B cell (primary cell): ENCODE results near the gene NUDCD3. TPM values are rescaled to one million over a fixed set of nuclear protein-coding genes. Genes with fewer than 3 reads are reported as not detected.

Source experiments
- ATAC-seq: fragments of 200-7000 bp; cut with Tn5 transposase; one replicate; pipeline ENCODE4 v1.10.0; 2021; ENCODE audit warnings: low read depth, mild to moderate bottlenecking, moderate number of reproducible peaks, moderate library complexity
- CTCF ChIA-PET: fragments of 350-600 bp; sonication (Branson Sonifier 250); formaldehyde crosslinking; loops from one replicate; lab custom pipeline; 2021; ENCODE audit warnings: antibody characterized with exemption, inconsistent platforms; lab: Charles Lee
- POLR2A ChIA-PET: fragments of 350-600 bp; sonication (Branson Sonifier 250); formaldehyde crosslinking; loops from one replicate; lab custom pipeline; 2021; ENCODE audit warnings: antibody characterized with exemption; lab: Charles Lee
- DNase-seq: peaks from one replicate; pipeline ENCODE4 v3.0.0; 2013
- H2AFZ ChIP-seq: 2 replicates; pipeline ENCODE4 v1.6.1; 2012; ENCODE audit warnings: mild to moderate bottlenecking, low read depth, low read length; ENCODE audit not compliant: insufficient read depth, poor library complexity, severe bottlenecking
- H3K27ac ChIP-seq, 2 donors: 1 replicate in 1 of 2; 2 replicates in 1 of 2; pipeline ENCODE4 v1.5.1; 2012 to 2013; ENCODE audit warnings: low read length in 2 of 2, mild to moderate bottlenecking in 2 of 2, moderate library complexity in 1 of 2
- H3K27me3 ChIP-seq, 4 experiments: fragments of 200-600 bp in 1 of 4; sonication (generic) in 1 of 4; replicated peaks in 1 of 4; 1 replicate in 2 of 4; 2 replicates in 2 of 4; pipeline versions ENCODE4 v1.6.1 to v1.7.0; 2013 to 2016; ENCODE audit warnings: low read length in 3 of 4, mild to moderate bottlenecking in 2 of 4, mixed read lengths in 1 of 4, moderate library complexity in 1 of 4; ENCODE audit not compliant: insufficient read depth in 4 of 4, control insufficient read depth in 3 of 4; ENCODE audit errors: control extremely low read depth in 1 of 4
- H3K36me3 ChIP-seq, 2 experiments: replicated peaks in 1 of 2; 1 replicate in 1 of 2; 2 replicates in 1 of 2; pipeline versions ENCODE4 v1.6.1 to v1.7.1; 2013; ENCODE audit warnings: low read length in 1 of 2; ENCODE audit not compliant: insufficient read depth in 2 of 2, control insufficient read depth in 1 of 2; ENCODE audit errors: control extremely low read depth in 1 of 2, extremely low read depth in 1 of 2
- H3K4me1 ChIP-seq, 2 donors: fragments of 200-600 bp in 1 of 2; sonication (generic) in 1 of 2; 1 replicate in 1 of 2; 2 replicates in 1 of 2; pipeline versions ENCODE4 v1.5.1 to v1.6.1; 2013 to 2017; ENCODE audit warnings: low read length in 2 of 2; ENCODE audit not compliant: control insufficient read depth in 2 of 2, insufficient read depth in 2 of 2
- H3K4me2 ChIP-seq: replicated peaks from 2 replicates; pipeline ENCODE3; 2012; ENCODE audit warnings: mild to moderate bottlenecking, low read depth, low read length; ENCODE audit not compliant: poor library complexity, severe bottlenecking
- H3K4me3 ChIP-seq, 5 experiments: fragments of 200-600 bp in 1 of 5; sonication (generic) in 1 of 5; 1 replicate in 3 of 5; 2 replicates in 2 of 5; pipeline versions ENCODE4 v1.5.1 to v1.7.0; 2011 to 2016; ENCODE audit warnings: low read length in 4 of 5, mild to moderate bottlenecking in 4 of 5, low read depth in 2 of 5, control low read depth in 1 of 5, moderate library complexity in 1 of 5; ENCODE audit not compliant: insufficient read depth in 1 of 5; ENCODE audit errors: control extremely low read depth in 1 of 5, extremely low read depth in 1 of 5
- H3K79me2 ChIP-seq: fragments of 200-600 bp; sonication (generic); one replicate; pipeline ENCODE4 v1.6.0; 2016; ENCODE audit warnings: low read length; ENCODE audit not compliant: control insufficient read depth, insufficient read depth
- H3K9ac ChIP-seq: fragments of 200-600 bp; sonication (generic); 2 replicates; pipeline ENCODE4 v1.6.1; 2017; ENCODE audit warnings: mild to moderate bottlenecking, low read length, moderate library complexity
- H3K9me3 ChIP-seq, 3 donors: one replicate each; pipeline versions ENCODE4 v1.6.1 to v1.7.1; 2013; ENCODE audit warnings: low read length in 2 of 3; ENCODE audit not compliant: control insufficient read depth in 2 of 3, insufficient read depth in 1 of 3; ENCODE audit errors: control extremely low read depth in 1 of 3
- H4K20me1 ChIP-seq: 2 replicates; pipeline ENCODE4 v1.6.0; 2012; ENCODE audit warnings: mild to moderate bottlenecking, low read length; ENCODE audit not compliant: insufficient read depth, control insufficient read depth, poor library complexity, severe bottlenecking
- H3K27ac Mint-ChIP-seq: one replicate; pipeline ENCODE4 v1.8.0; 2021; ENCODE audit warnings: mixed read lengths
- H3K27me3 Mint-ChIP-seq: one replicate; pipeline ENCODE4 v1.8.0; 2021; ENCODE audit warnings: mixed read lengths
- H3K4me1 Mint-ChIP-seq: one replicate; pipeline ENCODE4 v1.8.0; 2021; ENCODE audit warnings: mixed read lengths
- H3K4me3 Mint-ChIP-seq: one replicate; pipeline ENCODE4 v1.8.0; 2021; ENCODE audit warnings: mixed read lengths
- H3K9me3 Mint-ChIP-seq: one replicate; pipeline ENCODE4 v1.8.0; 2022; ENCODE audit warnings: mixed read lengths; ENCODE audit not compliant: insufficient read depth
- CTCF ChIP-seq: fragments of 200-600 bp; IDR thresholded peaks from one replicate; pipeline ENCODE4 v1.8.0; 2022; ENCODE audit warnings: antibody characterized with exemption, mild to moderate bottlenecking
- EZH2 ChIP-seq: IDR thresholded peaks from 2 replicates; pipeline ENCODE4 v1.6.1; 2012; ENCODE audit warnings: borderline replicate concordance, low read depth, mild to moderate bottlenecking, moderate library complexity, low read length; ENCODE audit not compliant: insufficient read depth, poor library complexity, severe bottlenecking
- WGBS: methylation state at CpG from one replicate; pipeline ENCODE4 v1.1.5; 2013; ENCODE audit warnings: missing lambda C conversion rate; ENCODE audit not compliant: insufficient coverage; 5-methylcytosine and 5-hydroxymethylcytosine counted together
- intact Hi-C: fragments of 100-400 bp; cut with micrococcal nuclease; formaldehyde crosslinking; loops from one replicate; pipeline ENCODE4 v1.10.0; 2022
- polyA plus RNA-seq: library from polyadenylated mRNA; depleted of rRNA; stranded (reverse); fragments of >200 nt; gene quantifications from 2 replicates; pipeline ENCODE4 v1.2.3, GENCODE V29; 2012
- total RNA-seq, 2 donors: library from RNA; stranded (reverse); fragments of 120-200 nt in 1 of 2; gene quantifications; 1 replicate in 1 of 2; 2 replicates in 1 of 2; pipeline versions ENCODE4 v1.2.3 to v1.2.4, GENCODE V29; 2013 to 2022

The NUDCD3 gene
- total and polyA plus RNA-seq, 2 donors (not counting 1 experiment from before 2014, with no cell fraction given), result 29.8 to 101 TPM

GRCh38 chr7:44353668-44354067 lies 136.8 kb downstream of the NUDCD3 start:
- Mint-ChIP-seq H3K4me1 (no peaks in the 10 kb centered on the region), H3K27ac (no peak overlapping the region), H3K27me3 (peaks cover 47% of the 10 kb centered on the region), H3K9me3 (peaks cover 4% of the 10 kb centered on the region), H3K4me3 (no peak overlapping the region)
- Histone ChIP-seq H3K4me3 (no peak overlapping the region), H3K79me2 (no peaks in the 10 kb centered on the region), H3K4me1 (no peaks in the 10 kb centered on the region), H3K27me3 (peaks cover 0 to 11% (median 3%) of the 10 kb centered on the region in 4 experiments), H3K36me3 (no peaks in the 10 kb centered on the region), H3K27ac (no peak overlapping the region), H3K9ac (no peak overlapping the region), H4K20me1 (no peaks in the 10 kb centered on the region), H3K9me3 (peaks cover 0 to 12% (median 9%) of the 10 kb centered on the region in 3 donors), H3K4me2 (no peak overlapping the region), H2AFZ (no peak overlapping the region)
- no CpG with 5 or more reads among the region's 2 CpGs for WGBS
- ChIA-PET CTCF (no interaction called here), POLR2A (no interaction called here)
- DNase-seq, result no peak
- intact Hi-C loops, result no loop called here
- no peak for TF ChIP-seq EZH2
- no peak for TF ChIP-seq CTCF
- no peak for ATAC-seq

- no peaks in the 10 kb centered on the region for H3K4me1 Mint-ChIP-seq
- no peaks in the 10 kb centered on the region for H3K4me1 ChIP-seq
- no peak overlapping the region for H3K9ac ChIP-seq
- ATAC-seq (no peak), DNase-seq (no peak)
- no peak overlapping the region for H3K27ac Mint-ChIP-seq
- H4K20me1 ChIP-seq, result no peaks in the 10 kb centered on the region
- peaks cover 4% of the 10 kb centered on the region for H3K9me3 Mint-ChIP-seq
- H3K9me3 ChIP-seq, result peaks cover 0 to 14% (median 9%) of the 10 kb centered on the region in 3 donors
- ChIA-PET CTCF (interaction anchor here (1.0 kb wide), 1 partner anchor 216 kb away, joined by 3 read pairs; no protein-coding TSS in a partner anchor), POLR2A (no interaction called here)
- H3K79me2 ChIP-seq, result no peaks in the 10 kb centered on the region
- H3K4me3 Mint-ChIP-seq, result no peak overlapping the region
- H3K27me3 Mint-ChIP-seq, result peaks cover 45% of the 10 kb centered on the region
- H3K4me2 ChIP-seq, result no peak overlapping the region
- no peak for TF ChIP-seq CTCF
- TF ChIP-seq EZH2, result no peak
- WGBS, result 90% methylated on average over 6 of the region's 9 CpGs
- no peak overlapping the region for H3K27ac ChIP-seq
- no peak overlapping the region for H2AFZ ChIP-seq
- H3K36me3 ChIP-seq, result no peaks in the 10 kb centered on the region
- H3K4me3 ChIP-seq, result no peak overlapping the region
- intact Hi-C loops, result no loop called here
- peaks cover 0 to 14% (median 2%) of the 10 kb centered on the region in 4 experiments for H3K27me3 ChIP-seq
Measured at GRCh38 chr7:44348851-44349781, 141.3 kb downstream of the NUDCD3 start.
